H9 (cell line): ENCODE data around the gene RLF. TPM values are rescaled to one million over a fixed set of nuclear protein-coding genes. Genes with fewer than 3 reads are reported as not detected.

Source experiments
- DNase-seq: peaks from one replicate; pipeline ENCODE4 v3.0.0-alpha.2; 2017
- H2AFZ ChIP-seq: one replicate; pipeline ENCODE4 v1.6.1; 2013; ENCODE audit warnings: mild to moderate bottlenecking, low read length, control low read depth, moderate library complexity
- H2AK5ac ChIP-seq: 2 replicates; pipeline ENCODE4 v1.6.1; 2013; ENCODE audit warnings: low read length, control low read depth, mixed read lengths; ENCODE audit not compliant: insufficient read length
- H2BK120ac ChIP-seq: one replicate; pipeline ENCODE4 v1.6.1; 2013; ENCODE audit warnings: low read depth, mild to moderate bottlenecking, low read length, control low read depth, inconsistent platforms; ENCODE audit not compliant: poor library complexity, severe bottlenecking
- H2BK12ac ChIP-seq: 2 replicates; pipeline ENCODE4 v1.6.1; 2013; ENCODE audit warnings: low read length, control low read depth, mixed read lengths, low read depth; ENCODE audit not compliant: insufficient read length
- H2BK15ac ChIP-seq: 2 replicates; pipeline ENCODE4 v1.6.1; 2013; ENCODE audit warnings: low read depth, low read length, control low read depth
- H2BK20ac ChIP-seq: one replicate; pipeline ENCODE4 v1.6.1; 2013; ENCODE audit warnings: low read depth, mild to moderate bottlenecking, low read length, control low read depth, inconsistent platforms; ENCODE audit not compliant: poor library complexity, severe bottlenecking
- H2BK5ac ChIP-seq: 2 replicates; pipeline ENCODE4 v1.6.1; 2013; ENCODE audit warnings: low read length, control low read depth, mixed read lengths; ENCODE audit not compliant: insufficient read length
- H3K14ac ChIP-seq: 2 replicates; pipeline ENCODE4 v1.6.1; 2013; ENCODE audit warnings: low read length, control low read depth; ENCODE audit not compliant: insufficient read depth
- H3K18ac ChIP-seq: 2 replicates; pipeline ENCODE4 v1.6.1; 2013; ENCODE audit warnings: low read depth, mild to moderate bottlenecking, mixed read lengths, low read length, control low read depth; ENCODE audit not compliant: insufficient read length
- H3K23ac ChIP-seq: 2 replicates; pipeline ENCODE4 v1.6.1; 2013; ENCODE audit warnings: low read length, control low read depth, mixed read lengths, low read depth; ENCODE audit not compliant: insufficient read length
- H3K23me2 ChIP-seq: 2 replicates; pipeline ENCODE4 v1.6.1; 2013; ENCODE audit warnings: low read depth, mild to moderate bottlenecking, mixed read lengths, low read length, control low read depth; ENCODE audit not compliant: insufficient read length, poor library complexity, severe bottlenecking
- H3K27ac ChIP-seq: 2 replicates; pipeline ENCODE4 v1.5.1; 2013; ENCODE audit warnings: low read length, control low read depth, mixed read lengths, low read depth; ENCODE audit not compliant: insufficient read length
- H3K27me3 ChIP-seq: 2 replicates; pipeline ENCODE4 v1.6.1; 2013; ENCODE audit warnings: low read length, control low read depth, inconsistent platforms; ENCODE audit not compliant: insufficient read depth
- H3K4ac ChIP-seq: 2 replicates; pipeline ENCODE4 v1.6.1; 2013; ENCODE audit warnings: low read depth, mild to moderate bottlenecking, control low read depth, inconsistent platforms, low read length, moderate library complexity
- H3K4me1 ChIP-seq: 2 replicates; pipeline ENCODE4 v1.6.1; 2013; ENCODE audit warnings: low read length, control low read depth, inconsistent platforms; ENCODE audit not compliant: insufficient read depth
- H3K4me2 ChIP-seq: 2 replicates; pipeline ENCODE4 v1.6.1; 2013; ENCODE audit warnings: low read length, control low read depth, mixed read lengths; ENCODE audit not compliant: insufficient read length, insufficient read depth
- H3K56ac ChIP-seq: 2 replicates; pipeline ENCODE4 v1.6.1; 2013; ENCODE audit warnings: low read depth, mild to moderate bottlenecking, mixed read lengths, low read length, control low read depth; ENCODE audit not compliant: insufficient read length
- H3K79me1 ChIP-seq: 2 replicates; pipeline ENCODE4 v1.6.1; 2013; ENCODE audit warnings: low read depth, mild to moderate bottlenecking, moderate library complexity, low read length, control low read depth, inconsistent platforms; ENCODE audit not compliant: insufficient read depth, poor library complexity, severe bottlenecking
- H3K79me2 ChIP-seq: 2 replicates; pipeline ENCODE4 v1.6.1; 2013; ENCODE audit warnings: low read length, control low read depth, inconsistent platforms; ENCODE audit not compliant: insufficient read depth
- H3K9ac ChIP-seq: 2 replicates; pipeline ENCODE4 v1.6.1; 2013; ENCODE audit warnings: low read length, control low read depth, mixed read lengths; ENCODE audit not compliant: insufficient read length; ENCODE audit errors: extremely low read depth
- H3K9me3 ChIP-seq: one replicate; pipeline ENCODE4 v1.6.1; 2013; ENCODE audit warnings: low read depth, low read length, inconsistent platforms; ENCODE audit not compliant: control insufficient read depth
- H3T11ph ChIP-seq: one replicate; pipeline ENCODE4 v1.6.1; 2013; ENCODE audit warnings: mild to moderate bottlenecking, low read length, control low read depth, inconsistent platforms
- H4K20me1 ChIP-seq: one replicate; pipeline ENCODE4 v1.6.1; 2013; ENCODE audit not compliant: control insufficient read depth, insufficient read length, insufficient read depth
- H4K5ac ChIP-seq: 2 replicates; pipeline ENCODE4 v1.6.1; 2013; ENCODE audit warnings: low read depth, mild to moderate bottlenecking, mixed read lengths, low read length, control low read depth; ENCODE audit not compliant: insufficient read length
- H4K8ac ChIP-seq: replicated peaks from 2 replicates; pipeline ENCODE4 v1.6.1; 2013; ENCODE audit warnings: low read length, control low read depth, mixed read lengths, low read depth; ENCODE audit not compliant: insufficient read length
- H4K91ac ChIP-seq: 2 replicates; pipeline ENCODE4 v1.6.1; 2013; ENCODE audit warnings: low read depth, mild to moderate bottlenecking, moderate library complexity, mixed read lengths, low read length, control low read depth; ENCODE audit not compliant: insufficient read length
- H3K27ac Mint-ChIP-seq, 3 experiments: 2 replicates in 2 of 3; 3 replicates in 1 of 3; pipeline ENCODE4 v1.8.0; 2020 to 2021; ENCODE audit warnings: mixed read lengths in 3 of 3, mild to moderate bottlenecking in 1 of 3, moderate library complexity in 1 of 3
- H3K27me3 Mint-ChIP-seq: 2 replicates; pipeline ENCODE4 v1.8.0; 2021; ENCODE audit warnings: low read depth, mild to moderate bottlenecking, moderate library complexity, mixed read lengths
- H3K36me3 Mint-ChIP-seq, 3 experiments: 2 replicates in 2 of 3; 3 replicates in 1 of 3; pipeline ENCODE4 v1.8.0; 2020 to 2021; ENCODE audit warnings: low read depth in 3 of 3, mixed read lengths in 3 of 3; ENCODE audit not compliant: insufficient read depth in 1 of 3
- H3K4me1 Mint-ChIP-seq, 2 experiments: 2 replicates each; pipeline ENCODE4 v1.8.0; 2020; ENCODE audit warnings: mixed read lengths in 2 of 2
- H3K4me3 Mint-ChIP-seq, 2 experiments: 2 replicates in 1 of 2; 3 replicates in 1 of 2; pipeline ENCODE4 v1.8.0; 2020 to 2021; ENCODE audit warnings: mild to moderate bottlenecking in 2 of 2, mixed read lengths in 2 of 2, moderate library complexity in 1 of 2
- H3K9me3 Mint-ChIP-seq, 2 experiments: 2 replicates in 1 of 2; 3 replicates in 1 of 2; pipeline ENCODE4 v1.8.0; 2020; ENCODE audit warnings: mild to moderate bottlenecking in 2 of 2, mixed read lengths in 2 of 2, moderate library complexity in 1 of 2
- WGBS: extraction: QIAGEN DNeasy Blood & Tissue Kit; methylation state at CpG from one replicate; pipeline ENCODE4 v1.1.7; 2013; ENCODE audit warnings: missing lambda C conversion rate, low lambda C conversion rate, mixed read lengths; ENCODE audit not compliant: insufficient read length; ENCODE audit errors: extremely low coverage; 5-methylcytosine and 5-hydroxymethylcytosine counted together
- total RNA-seq: library from RNA; stranded (reverse); gene quantifications from 2 replicates; pipeline ENCODE4 v1.2.1, GENCODE V29; 2021
- TF ChIP-seq, protein P1 (sequence below): fragments of 200-600 bp; sonication (generic); conservative IDR thresholded peaks from 3 replicates; pipeline ENCODE4 v1.8.0; 2021; ENCODE audit warnings: antibody characterized with exemption, mild to moderate bottlenecking

Gene RLF
- total RNA-seq, 1 experiment from 2014 or later, result 19.2 TPM

DNA sequence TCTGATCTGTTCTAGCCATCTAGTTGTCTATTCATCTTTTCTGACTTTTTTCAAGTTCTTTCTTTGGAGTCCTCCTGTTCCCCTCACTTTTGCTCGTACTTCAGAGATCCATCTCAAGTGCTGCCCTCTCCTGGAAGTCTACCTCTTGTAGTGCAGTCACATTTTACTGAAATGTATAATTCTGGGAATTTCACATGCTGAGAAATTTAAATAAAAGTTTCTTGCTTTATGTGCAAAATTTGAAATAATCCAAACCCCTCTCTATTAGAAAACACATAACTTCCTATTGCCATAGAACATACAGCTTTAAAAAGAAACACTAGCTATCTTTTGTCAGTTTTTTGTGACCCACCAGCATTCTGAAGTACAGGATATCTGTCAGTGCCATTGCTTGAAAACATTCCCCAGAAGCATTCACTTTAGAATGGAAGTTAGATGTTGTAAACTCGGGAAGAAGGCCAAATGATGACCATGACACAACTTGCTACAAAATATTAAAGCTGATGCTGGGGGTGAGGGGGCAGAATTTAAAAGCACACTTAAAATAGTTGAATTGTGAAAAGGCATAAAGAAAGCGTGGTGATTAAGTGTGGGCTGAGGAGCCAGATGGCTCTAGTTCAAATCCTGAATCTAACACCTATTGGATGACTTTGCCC is 22.0 kb downstream of the RLF start:
- TF ChIP-seq, protein P1, sequence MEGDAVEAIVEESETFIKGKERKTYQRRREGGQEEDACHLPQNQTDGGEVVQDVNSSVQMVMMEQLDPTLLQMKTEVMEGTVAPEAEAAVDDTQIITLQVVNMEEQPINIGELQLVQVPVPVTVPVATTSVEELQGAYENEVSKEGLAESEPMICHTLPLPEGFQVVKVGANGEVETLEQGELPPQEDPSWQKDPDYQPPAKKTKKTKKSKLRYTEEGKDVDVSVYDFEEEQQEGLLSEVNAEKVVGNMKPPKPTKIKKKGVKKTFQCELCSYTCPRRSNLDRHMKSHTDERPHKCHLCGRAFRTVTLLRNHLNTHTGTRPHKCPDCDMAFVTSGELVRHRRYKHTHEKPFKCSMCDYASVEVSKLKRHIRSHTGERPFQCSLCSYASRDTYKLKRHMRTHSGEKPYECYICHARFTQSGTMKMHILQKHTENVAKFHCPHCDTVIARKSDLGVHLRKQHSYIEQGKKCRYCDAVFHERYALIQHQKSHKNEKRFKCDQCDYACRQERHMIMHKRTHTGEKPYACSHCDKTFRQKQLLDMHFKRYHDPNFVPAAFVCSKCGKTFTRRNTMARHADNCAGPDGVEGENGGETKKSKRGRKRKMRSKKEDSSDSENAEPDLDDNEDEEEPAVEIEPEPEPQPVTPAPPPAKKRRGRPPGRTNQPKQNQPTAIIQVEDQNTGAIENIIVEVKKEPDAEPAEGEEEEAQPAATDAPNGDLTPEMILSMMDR, result peak; percentile 68
- H3K14ac ChIP-seq, result no peak overlapping the region
- H3K23ac ChIP-seq, result no peak overlapping the region
- H3K4me2 ChIP-seq, result no peak overlapping the region
- peaks cover 17% of the 10 kb centered on the region; the same call in 1 of the 2 replicates for H3K79me2 ChIP-seq
- WGBS, result no CpG with 5 or more reads among the region's 3 CpGs
- H3T11ph ChIP-seq, result no peak overlapping the region
- Mint-ChIP-seq H3K4me1 (peaks cover 13% of the 10 kb centered on the region in 2 experiments), H3K27me3 (no peaks in the 10 kb centered on the region), H3K27ac (no peak overlapping the region; a peak in 1 of 7 replicates), H3K9me3 (no peaks in the 10 kb centered on the region), H3K36me3 (no peaks in the 10 kb centered on the region), H3K4me3 (no peak overlapping the region)
- H3K9ac ChIP-seq, result no peak overlapping the region
- H2AK5ac ChIP-seq, result no peak overlapping the region
- no peak overlapping the region for H3K4ac ChIP-seq
- no peak for DNase-seq
- no peak overlapping the region for H2BK12ac ChIP-seq
- H2BK5ac ChIP-seq, result no peak overlapping the region
- no peak overlapping the region for H4K91ac ChIP-seq
- no peak overlapping the region for H2BK120ac ChIP-seq
- H3K18ac ChIP-seq, result no peak overlapping the region
- no peak overlapping the region for H4K5ac ChIP-seq
- no peak overlapping the region for H4K8ac ChIP-seq
- H2BK20ac ChIP-seq, result no peak overlapping the region
- H2AFZ ChIP-seq, result no peak overlapping the region
- no peaks in the 10 kb centered on the region for H3K23me2 ChIP-seq
- no peaks in the 10 kb centered on the region for H3K9me3 ChIP-seq
- no peaks in the 10 kb centered on the region; the same call in 1 of the 2 replicates for H3K4me1 ChIP-seq
- H3K27ac ChIP-seq, result no peak overlapping the region
- no peak overlapping the region for H2BK15ac ChIP-seq
- H4K20me1 ChIP-seq, result no peaks in the 10 kb centered on the region
- H3K56ac ChIP-seq, result no peak overlapping the region
- H3K27me3 ChIP-seq, result no peaks in the 10 kb centered on the region
- H3K79me1 ChIP-seq, result peaks cover 11% of the 10 kb centered on the region
